CD4-positive, alpha-beta memory T cell (primary cell): Measurements from ENCODE around the gene HDAC9. TPM values are rescaled to one million over a fixed set of nuclear protein-coding genes. Genes with fewer than 3 reads are reported as not detected.

Experiments
- CTCF ChIA-PET: fragments of 350-600 bp; sonication (Branson Sonifier 250); formaldehyde crosslinking; loops from one replicate; lab custom pipeline; 2021; ENCODE audit warnings: inconsistent platforms; ENCODE audit not compliant: partially characterized antibody; lab: Charles Lee
- POLR2A ChIA-PET: fragments of 350-600 bp; sonication (Branson Sonifier 250); formaldehyde crosslinking; loops from one replicate; lab custom pipeline; 2021; ENCODE audit not compliant: partially characterized antibody; lab: Charles Lee
- DNase-seq, 5 donors: peaks; one replicate each; pipeline versions ENCODE4 v3.0.0 to v3.0.0-alpha.2; 2020 to 2022; ENCODE audit warnings: mixed read lengths in 1 of 5
- H3K27ac ChIP-seq: one replicate; pipeline ENCODE4 v1.7.0; 2013; ENCODE audit warnings: low read depth, low read length
- H3K27me3 ChIP-seq: 2 replicates; pipeline ENCODE4 v1.7.0; 2013; ENCODE audit warnings: mild to moderate bottlenecking, low read length, moderate library complexity; ENCODE audit not compliant: insufficient read depth
- H3K36me3 ChIP-seq: 2 replicates; pipeline ENCODE4 v1.7.0; 2013; ENCODE audit warnings: mild to moderate bottlenecking, low read length, moderate library complexity; ENCODE audit not compliant: insufficient read depth
- H3K4me1 ChIP-seq: 2 replicates; pipeline ENCODE4 v1.7.0; 2013; ENCODE audit warnings: mild to moderate bottlenecking, low read length, moderate library complexity; ENCODE audit not compliant: insufficient read depth
- H3K4me3 ChIP-seq, 2 donors: one replicate each; pipeline ENCODE4 v1.7.0; 2013; ENCODE audit warnings: low read length in 2 of 2, mild to moderate bottlenecking in 1 of 2
- H3K9me3 ChIP-seq, 2 donors: one replicate each; pipeline ENCODE4 v1.7.0; 2013; ENCODE audit warnings: low read length in 2 of 2, control low read depth in 1 of 2; ENCODE audit not compliant: control insufficient read depth in 1 of 2
- H3K27ac Mint-ChIP-seq, 7 donors: one replicate each; pipeline ENCODE4 v1.8.0; 2020 to 2021; ENCODE audit warnings: mixed read lengths in 7 of 7, mild to moderate bottlenecking in 6 of 7, inconsistent platforms in 3 of 7, moderate library complexity in 3 of 7
- H3K27me3 Mint-ChIP-seq, 2 donors: one replicate each; pipeline ENCODE4 v1.8.0; 2020 to 2021; ENCODE audit warnings: mixed read lengths in 2 of 2
- H3K36me3 Mint-ChIP-seq, 2 donors: one replicate each; pipeline ENCODE4 v1.8.0; 2020 to 2021; ENCODE audit warnings: mixed read lengths in 2 of 2, inconsistent platforms in 1 of 2, mild to moderate bottlenecking in 1 of 2
- H3K4me1 Mint-ChIP-seq, 4 donors: one replicate each; pipeline ENCODE4 v1.8.0; 2020 to 2021; ENCODE audit warnings: mixed read lengths in 4 of 4, mild to moderate bottlenecking in 1 of 4
- H3K4me3 Mint-ChIP-seq, 8 donors: one replicate each; pipeline ENCODE4 v1.8.0; 2020 to 2021; ENCODE audit warnings: mixed read lengths in 8 of 8, mild to moderate bottlenecking in 7 of 8, moderate library complexity in 6 of 8, inconsistent platforms in 3 of 8
- H3K9me3 Mint-ChIP-seq, 8 donors: one replicate each; pipeline ENCODE4 v1.8.0; 2020 to 2021; ENCODE audit warnings: mixed read lengths in 8 of 8, mild to moderate bottlenecking in 5 of 8, inconsistent platforms in 3 of 8, moderate library complexity in 1 of 8
- intact Hi-C: fragments of 100-400 bp; cut with micrococcal nuclease; formaldehyde crosslinking; loops from one replicate; pipeline ENCODE4 v1.15.1; 2023
- polyA plus RNA-seq, 2 donors: library from polyadenylated mRNA; unstranded; fragments of 300-500 nt; fragmentation: Illumina TruSeq; gene quantifications; one replicate each; pipeline ENCODE4 v1.2.3, GENCODE V29; 2021
- total RNA-seq, 2 experiments: library from RNA; stranded (reverse); gene quantifications; one replicate each; pipeline ENCODE4 v1.2.3, GENCODE V29; 2021

HDAC9 gene
- total and polyA plus RNA-seq, 4 experiments from 2014 or later: 0.36 to 0.73 (median 0.39) TPM; not detected in 1

GRCh38 chr7:18494821-18495408, 634 bp upstream of the HDAC9 start:
- POLR2A ChIA-PET: no interaction called here
- H3K4me3 Mint-ChIP-seq: peak overlapping the region in 3 of 8 donors; percentile 49 to 93 (median 66)

GRCh38 chr7:18496341-18496700, 772 bp downstream of the HDAC9 start:
- Histone ChIP-seq H3K36me3 (no peaks in the 10 kb centered on the region), H3K27ac (no peak overlapping the region), H3K9me3 (no peaks in the 10 kb centered on the region), H3K4me3 (no peak overlapping the region), H3K27me3 (no peaks in the 10 kb centered on the region), H3K4me1 (no peaks in the 10 kb centered on the region)
- H3K4me3 Mint-ChIP-seq: peak overlapping the region in 7 of 8 donors; percentile 6 to 93 (median 62)
- H3K27me3 Mint-ChIP-seq: no peaks in the 10 kb centered on the region
- intact Hi-C loops: no loop called here
- peaks cover 4 to 6% (median 5%) of the 10 kb centered on the region in 4 donors for H3K4me1 Mint-ChIP-seq
- H3K27ac Mint-ChIP-seq: no peak overlapping the region
- ChIA-PET POLR2A (no interaction called here), CTCF (no interaction called here)
- H3K9me3 Mint-ChIP-seq: peaks cover 0 to 2% (median 0%) of the 10 kb centered on the region in 8 donors
- H3K36me3 Mint-ChIP-seq: no peaks in the 10 kb centered on the region
- DNase-seq: no peak

More at GRCh38 chr7:18494821-18495408, 634 bp upstream of the HDAC9 start:
- Mint-ChIP-seq H3K36me3 (no peaks in the 10 kb centered on the region), H3K9me3 (peaks cover 0 to 2% (median 0%) of the 10 kb centered on the region in 8 donors), H3K27me3 (no peaks in the 10 kb centered on the region), H3K4me1 (peaks cover 4 to 6% (median 5%) of the 10 kb centered on the region in 4 donors), H3K27ac (no peak overlapping the region)
- no peak overlapping the region for H3K4me3 ChIP-seq
- CTCF ChIA-PET: no interaction called here
- no peaks in the 10 kb centered on the region for H3K4me1 ChIP-seq
- H3K27ac ChIP-seq: no peak overlapping the region
- H3K36me3 ChIP-seq: no peaks in the 10 kb centered on the region
- intact Hi-C loops: no loop called here
- no peaks in the 10 kb centered on the region for H3K27me3 ChIP-seq
- no peak for DNase-seq
- H3K9me3 ChIP-seq: no peaks in the 10 kb centered on the region

- peaks cover 0 to 2% (median 0%) of the 10 kb centered on the region in 8 donors for H3K9me3 Mint-ChIP-seq
- ChIA-PET POLR2A (interaction anchor here (0.5 to 0.9 kb wide), 2 partner anchors 54 to 55 kb away, joined by 3 read pairs; no protein-coding TSS in a partner anchor), CTCF (no interaction called here)
- H3K36me3 Mint-ChIP-seq: no peaks in the 10 kb centered on the region
- peak overlapping the region in 1 of 8 donors; percentile 8 for H3K4me3 Mint-ChIP-seq
- DNase-seq: no peak
- no peaks in the 10 kb centered on the region for H3K27me3 Mint-ChIP-seq
- peaks cover 4 to 6% (median 5%) of the 10 kb centered on the region in 4 donors for H3K4me1 Mint-ChIP-seq
- H3K27me3 ChIP-seq: no peaks in the 10 kb centered on the region
- no peak overlapping the region for H3K27ac ChIP-seq
- no peaks in the 10 kb centered on the region for H3K9me3 ChIP-seq
- H3K4me1 ChIP-seq: no peaks in the 10 kb centered on the region
- H3K4me3 ChIP-seq: no peak overlapping the region
- intact Hi-C loops: no loop called here
- no peak overlapping the region for H3K27ac Mint-ChIP-seq
- no peaks in the 10 kb centered on the region for H3K36me3 ChIP-seq
Measured at GRCh38 chr7:18497082-18497481, 1.5 kb downstream of the HDAC9 start.

- no peaks in the 10 kb centered on the region for H3K27me3 ChIP-seq
- no peak for DNase-seq
- H3K9me3 Mint-ChIP-seq: peaks cover 0 to 2% (median 0%) of the 10 kb centered on the region in 8 donors
- ChIA-PET POLR2A (interaction anchor here (0.9 kb wide), 1 partner anchor 53 kb away, joined by 3 read pairs; no protein-coding TSS in a partner anchor), CTCF (no interaction called here)
- no peak overlapping the region for H3K27ac ChIP-seq
- H3K4me1 ChIP-seq: no peaks in the 10 kb centered on the region
- no peak overlapping the region for H3K4me3 Mint-ChIP-seq
- no peaks in the 10 kb centered on the region for H3K27me3 Mint-ChIP-seq
- no peaks in the 10 kb centered on the region for H3K9me3 ChIP-seq
- H3K27ac Mint-ChIP-seq: no peak overlapping the region
- intact Hi-C loops: no loop called here
- H3K36me3 ChIP-seq: no peaks in the 10 kb centered on the region
- no peaks in the 10 kb centered on the region for H3K36me3 Mint-ChIP-seq
- no peak overlapping the region for H3K4me3 ChIP-seq
- H3K4me1 Mint-ChIP-seq: peaks cover 4 to 6% (median 5%) of the 10 kb centered on the region in 4 donors
Measured at GRCh38 chr7:18497800-18498199, 2.3 kb downstream of the HDAC9 start.

GRCh38 chr7:18498341-18498740, 2.8 kb downstream of the HDAC9 start:
- no peaks in the 10 kb centered on the region for H3K9me3 ChIP-seq
- H3K36me3 Mint-ChIP-seq: no peaks in the 10 kb centered on the region
- peaks cover 4 to 6% (median 5%) of the 10 kb centered on the region in 4 donors for H3K4me1 Mint-ChIP-seq
- no peak overlapping the region for H3K27ac ChIP-seq
- no peaks in the 10 kb centered on the region for H3K27me3 Mint-ChIP-seq
- intact Hi-C loops: no loop called here
- H3K4me3 Mint-ChIP-seq: no peak overlapping the region
- H3K4me3 ChIP-seq: no peak overlapping the region
- no peaks in the 10 kb centered on the region for H3K27me3 ChIP-seq
- CTCF ChIA-PET: no interaction called here
- H3K27ac Mint-ChIP-seq: no peak overlapping the region
- no peaks in the 10 kb centered on the region for H3K36me3 ChIP-seq
- H3K4me1 ChIP-seq: no peaks in the 10 kb centered on the region
- no peak for DNase-seq
- POLR2A ChIA-PET: no interaction called here
- H3K9me3 Mint-ChIP-seq: peaks cover 0 to 2% (median 0%) of the 10 kb centered on the region in 8 donors

GRCh38 chr7:18499407-18500177, 4.0 kb downstream of the HDAC9 start:
- no peak overlapping the region for H3K27ac Mint-ChIP-seq
- no peaks in the 10 kb centered on the region for H3K9me3 ChIP-seq
- H3K4me1 Mint-ChIP-seq: peaks cover 4 to 6% (median 5%) of the 10 kb centered on the region in 4 donors
- H3K9me3 Mint-ChIP-seq: no peaks in the 10 kb centered on the region
- no peak overlapping the region for H3K4me3 Mint-ChIP-seq
- H3K4me3 ChIP-seq: no peak overlapping the region
- POLR2A ChIA-PET: no interaction called here
- CTCF ChIA-PET: no interaction called here
- intact Hi-C loops: no loop called here
- H3K27me3 Mint-ChIP-seq: no peaks in the 10 kb centered on the region
- H3K4me1 ChIP-seq: no peaks in the 10 kb centered on the region
- no peaks in the 10 kb centered on the region for H3K27me3 ChIP-seq
- H3K36me3 ChIP-seq: no peaks in the 10 kb centered on the region
- no peak overlapping the region for H3K27ac ChIP-seq
- no peak for DNase-seq
- no peaks in the 10 kb centered on the region for H3K36me3 Mint-ChIP-seq

GRCh38 chr7:18503126-18503866, 7.7 kb downstream of the HDAC9 start:
- no peaks in the 10 kb centered on the region for H3K4me1 Mint-ChIP-seq
- Histone ChIP-seq H3K36me3 (no peaks in the 10 kb centered on the region), H3K9me3 (no peaks in the 10 kb centered on the region), H3K4me1 (no peaks in the 10 kb centered on the region), H3K27ac (no peak overlapping the region), H3K27me3 (no peaks in the 10 kb centered on the region), H3K4me3 (no peak overlapping the region)
- peak overlapping the region in 1 of 7 donors; percentile 48 for H3K27ac Mint-ChIP-seq
- ChIA-PET POLR2A (no interaction called here), CTCF (no interaction called here)
- no peak for DNase-seq
- H3K4me3 Mint-ChIP-seq: no peak overlapping the region
- no peaks in the 10 kb centered on the region for H3K27me3 Mint-ChIP-seq
- intact Hi-C loops: no loop called here
- no peaks in the 10 kb centered on the region for H3K36me3 Mint-ChIP-seq
- peaks cover 0 to 4% (median 0%) of the 10 kb centered on the region in 8 donors for H3K9me3 Mint-ChIP-seq
